ENCODE measurements around the gene POLR1F. TPM values are rescaled to one million over a fixed set of nuclear protein-coding genes. Genes with fewer than 3 reads are reported as not detected.
A peak's percentile ranks its signal among the peaks of the same experiment; 100 is the strongest.

POLR1F gene
- total RNA-seq, 2 donors from 2014 or later, result 6.6 to 20.9 TPM

DNA sequence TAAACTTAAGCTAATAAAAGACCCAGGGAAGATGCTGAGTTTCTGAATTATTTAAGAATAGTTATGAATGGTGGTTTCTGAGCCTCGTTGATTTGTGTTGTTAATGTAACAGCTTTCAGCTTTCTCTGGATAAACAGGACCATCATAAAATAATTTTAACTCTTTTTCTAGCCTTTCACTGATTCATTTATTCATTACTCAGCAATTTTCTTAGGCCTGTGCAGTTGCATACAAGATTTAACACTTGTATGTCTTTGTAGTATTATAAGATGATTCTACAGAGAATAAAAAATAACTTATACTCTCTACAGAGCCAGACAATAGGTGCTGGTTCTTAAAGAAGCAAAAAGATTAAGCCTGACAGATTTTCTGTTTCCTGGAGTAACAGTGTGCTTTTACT is 35.2 kb upstream of the POLR1F start:
- ATAC-seq (ENCODE audit: insufficient number of reproducible peaks, low FRiP score, low read depth), result no peak
- H3K36me3 ChIP-seq, result no peaks in the 10 kb centered on the region
- no peak overlapping the region for H3K4me3 ChIP-seq
- H3K4me1 ChIP-seq (ENCODE audit: control insufficient read depth in 1 of 2, low read depth in 2 of 2), result no peaks in the 10 kb centered on the region
- TF ChIP-seq, protein P1, sequence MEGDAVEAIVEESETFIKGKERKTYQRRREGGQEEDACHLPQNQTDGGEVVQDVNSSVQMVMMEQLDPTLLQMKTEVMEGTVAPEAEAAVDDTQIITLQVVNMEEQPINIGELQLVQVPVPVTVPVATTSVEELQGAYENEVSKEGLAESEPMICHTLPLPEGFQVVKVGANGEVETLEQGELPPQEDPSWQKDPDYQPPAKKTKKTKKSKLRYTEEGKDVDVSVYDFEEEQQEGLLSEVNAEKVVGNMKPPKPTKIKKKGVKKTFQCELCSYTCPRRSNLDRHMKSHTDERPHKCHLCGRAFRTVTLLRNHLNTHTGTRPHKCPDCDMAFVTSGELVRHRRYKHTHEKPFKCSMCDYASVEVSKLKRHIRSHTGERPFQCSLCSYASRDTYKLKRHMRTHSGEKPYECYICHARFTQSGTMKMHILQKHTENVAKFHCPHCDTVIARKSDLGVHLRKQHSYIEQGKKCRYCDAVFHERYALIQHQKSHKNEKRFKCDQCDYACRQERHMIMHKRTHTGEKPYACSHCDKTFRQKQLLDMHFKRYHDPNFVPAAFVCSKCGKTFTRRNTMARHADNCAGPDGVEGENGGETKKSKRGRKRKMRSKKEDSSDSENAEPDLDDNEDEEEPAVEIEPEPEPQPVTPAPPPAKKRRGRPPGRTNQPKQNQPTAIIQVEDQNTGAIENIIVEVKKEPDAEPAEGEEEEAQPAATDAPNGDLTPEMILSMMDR (IDR thresholded peaks at IDR 0.05), result no peak
- no peak for DNase-seq (ENCODE audit: low spot score)
- H3K27me3 ChIP-seq (replicated peaks; ENCODE audit: insufficient read depth), result no peaks in the 10 kb centered on the region
- H3K27ac ChIP-seq, result no peak overlapping the region
- no peaks in the 10 kb centered on the region for H3K9me3 ChIP-seq

DNA sequence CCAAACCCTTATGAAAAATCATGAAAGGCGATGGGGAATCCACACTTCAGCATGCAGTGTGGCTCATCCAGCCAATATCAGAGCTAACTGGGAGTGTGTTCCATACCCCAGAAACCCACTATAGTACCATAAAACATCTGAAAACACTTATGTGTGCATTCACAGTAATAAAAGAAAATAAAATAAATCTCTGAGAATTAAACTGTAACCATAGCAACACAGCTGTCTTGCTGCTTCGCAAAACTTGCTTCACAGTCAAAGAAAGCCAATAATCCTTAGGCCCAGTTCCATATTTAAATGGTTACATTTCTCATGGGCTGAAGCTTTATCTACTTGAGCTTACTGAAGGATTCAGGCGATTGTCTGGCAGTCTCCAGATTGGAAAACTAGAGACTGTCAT is 19.9 kb upstream of the POLR1F start:
- no peak for DNase-seq (ENCODE audit: low spot score)
- TF ChIP-seq, protein P1 (IDR thresholded peaks at IDR 0.05), result no peak
- Histone ChIP-seq H3K27ac (no peak overlapping the region), H3K4me1 (ENCODE audit: control insufficient read depth in 1 of 2, low read depth in 2 of 2) (no peaks in the 10 kb centered on the region), H3K9me3 (no peaks in the 10 kb centered on the region), H3K4me3 (no peak overlapping the region), H3K27me3 (replicated peaks; ENCODE audit: insufficient read depth) (no peaks in the 10 kb centered on the region), H3K36me3 (no peaks in the 10 kb centered on the region)
- no peak for ATAC-seq (ENCODE audit: insufficient number of reproducible peaks, low FRiP score, low read depth)

DNA sequence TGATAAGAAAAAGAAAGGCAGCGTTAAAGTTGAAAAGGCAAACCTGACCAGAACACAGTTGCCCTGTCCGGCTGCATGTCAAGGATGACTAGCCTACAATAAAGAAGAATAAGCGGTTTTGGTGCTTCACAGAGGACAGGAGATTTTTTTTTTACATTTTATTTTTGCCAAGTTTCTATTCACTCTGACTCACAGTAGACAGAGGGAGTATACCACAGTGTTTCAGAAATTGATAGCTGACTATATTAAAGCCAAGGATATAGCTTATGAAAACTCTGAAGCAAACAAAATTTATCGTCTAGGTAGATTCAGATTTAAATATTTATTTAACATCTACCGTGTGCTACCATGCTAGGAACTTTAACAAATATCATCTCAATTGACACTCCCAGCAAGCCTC is 16.9 kb upstream of the POLR1F start:
- TF ChIP-seq, protein P1 (IDR thresholded peaks at IDR 0.05), result no peak
- Histone ChIP-seq H3K27me3 (replicated peaks; ENCODE audit: insufficient read depth) (no peaks in the 10 kb centered on the region), H3K27ac (no peak overlapping the region), H3K4me3 (no peak overlapping the region), H3K4me1 (ENCODE audit: control insufficient read depth in 1 of 2, low read depth in 2 of 2) (no peaks in the 10 kb centered on the region), H3K9me3 (no peaks in the 10 kb centered on the region), H3K36me3 (no peaks in the 10 kb centered on the region)
- DNase-seq (ENCODE audit: low spot score) (no peak), ATAC-seq (ENCODE audit: insufficient number of reproducible peaks, low FRiP score, low read depth) (no peak)

DNA sequence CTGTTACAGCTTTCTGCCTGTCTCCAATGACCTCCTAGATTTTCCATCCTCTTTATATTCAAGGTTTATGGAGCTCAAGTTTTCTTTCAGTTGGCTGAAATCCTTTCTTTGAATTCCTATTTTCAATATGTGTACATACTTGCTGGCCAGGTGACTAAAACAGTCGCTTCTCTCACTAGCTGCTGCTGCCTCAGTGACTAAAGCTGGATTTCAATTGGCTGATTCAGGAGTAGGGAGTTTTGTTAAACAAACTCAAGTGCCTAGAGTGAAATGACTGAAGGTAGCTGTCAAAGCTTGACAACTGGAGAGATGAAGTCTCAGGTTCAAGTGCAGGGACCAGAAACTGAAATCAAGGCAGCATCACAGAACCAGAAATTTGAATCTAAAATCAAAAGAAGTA is 6.7 kb upstream of the POLR1F start:
- Histone ChIP-seq H3K4me1 (ENCODE audit: control insufficient read depth in 1 of 2, low read depth in 2 of 2) (no peaks in the 10 kb centered on the region), H3K36me3 (no peaks in the 10 kb centered on the region), H3K4me3 (no peak overlapping the region), H3K27ac (no peak overlapping the region), H3K9me3 (no peaks in the 10 kb centered on the region), H3K27me3 (replicated peaks; ENCODE audit: insufficient read depth) (no peaks in the 10 kb centered on the region)
- DNase-seq (ENCODE audit: low spot score), result no peak
- TF ChIP-seq, protein P1 (IDR thresholded peaks at IDR 0.05), result no peak
- ATAC-seq (ENCODE audit: insufficient number of reproducible peaks, low FRiP score, low read depth), result no peak

DNA sequence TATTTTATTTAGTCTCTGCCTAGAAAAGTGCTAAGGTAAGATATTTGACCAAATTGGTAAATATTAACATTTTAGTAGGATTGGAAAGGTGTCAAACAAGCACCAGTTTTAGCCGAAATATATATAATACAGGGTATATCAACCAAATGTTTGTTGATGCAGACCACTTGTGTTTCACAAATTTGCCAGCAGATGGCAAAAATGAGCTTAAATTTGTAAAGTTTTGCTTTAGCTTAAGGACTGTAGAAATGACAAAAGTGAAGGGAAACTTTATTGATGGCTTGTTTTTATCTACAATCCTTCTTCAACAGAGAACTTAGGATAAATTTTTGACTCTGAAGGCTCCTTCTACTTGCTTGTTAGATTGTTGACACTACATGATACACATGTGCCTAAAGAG is 4.8 kb upstream of the POLR1F start:
- no peak overlapping the region for H3K27ac ChIP-seq
- TF ChIP-seq, protein P1 (IDR thresholded peaks at IDR 0.05), result peak; percentile 49
- no peaks in the 10 kb centered on the region for H3K36me3 ChIP-seq
- peaks cover 6 to 7% of the 10 kb centered on the region in 2 donors for H3K4me1 ChIP-seq (ENCODE audit: control insufficient read depth in 1 of 2, low read depth in 2 of 2)
- DNase-seq (ENCODE audit: low spot score) (no peak), ATAC-seq (ENCODE audit: insufficient number of reproducible peaks, low FRiP score, low read depth) (no peak)
- no peaks in the 10 kb centered on the region for H3K9me3 ChIP-seq
- no peaks in the 10 kb centered on the region for H3K27me3 ChIP-seq (replicated peaks; ENCODE audit: insufficient read depth)
- no peak overlapping the region for H3K4me3 ChIP-seq

All from thoracic aorta (tissue), 2 donors.